ENCODE data around the gene NFILZ.

- TF ChIP-seq CTCF (conservative IDR thresholded peaks at IDR 0.05 in 1 of 2, IDR thresholded peaks at IDR 0.05 in 1 of 2; ENCODE audit: low read depth in 1 of 2, low read length in 2 of 2) (no peak), EZH2 (IDR thresholded peaks at IDR 0.05; ENCODE audit: low read length, missing control alignments) (no peak)
These were observed 989 bp downstream of the NFILZ start for GRCh38 chr19:8631425-8631819.
